ENCODE results near the gene GBA3. TPM values are rescaled to one million over a fixed set of nuclear protein-coding genes. Genes with fewer than 3 reads are reported as not detected.

The GBA3 gene
- 1 to 10 TPM in 1 of 4 donors, not detected in 3; 2.4 TPM for total RNA-seq

GRCh38 chr4:22692736-22693135 is at the start of gene GBA3:
Gene GBA3, plus strand, starts transcription at chr4:22692937.
- intact Hi-C loops (cut with DNase I; ENCODE audit: low total_unique reads): loop anchor here (5.0 to 10.0 kb wide), 2 partner anchors 285 to 908 kb away; no protein-coding TSS in a partner anchor
- H3K36me3 ChIP-seq: no peaks in the 10 kb centered on the region
- DNase-seq: no peak

GRCh38 chr4:22643952-22644351 is 48.8 kb upstream of the GBA3 start:
- H3K4me1 ChIP-seq: no peaks in the 10 kb centered on the region
- H3K9me3 ChIP-seq: no peaks in the 10 kb centered on the region
- H3K4me3 ChIP-seq: no peak overlapping the region
- no peaks in the 10 kb centered on the region for H3K36me3 ChIP-seq
- intact Hi-C loops (cut with DNase I; ENCODE audit: low total_unique reads): no loop called here
- no peak overlapping the region for H3K27ac ChIP-seq
- no peaks in the 10 kb centered on the region for H3K27me3 ChIP-seq
- no peak for TF ChIP-seq CTCF (IDR thresholded peaks at IDR 0.05)
- no peak for TF ChIP-seq POLR2A (IDR thresholded peaks at IDR 0.05)
- DNase-seq: no peak

More at GRCh38 chr4:22692736-22693135, at the start of gene GBA3:
- TF ChIP-seq CTCF (IDR thresholded peaks at IDR 0.05): no peak
- no peak for TF ChIP-seq POLR2A (IDR thresholded peaks at IDR 0.05)
- no peak within 1 kb of the TSS for H3K4me3 ChIP-seq
- no peaks in the 10 kb centered on the region for H3K9me3 ChIP-seq
- no peaks in the 10 kb centered on the region for H3K4me1 ChIP-seq
- H3K27me3 ChIP-seq: no peaks in the 10 kb centered on the region
- H3K27ac ChIP-seq: no peak within 1 kb of the TSS

- Histone ChIP-seq H3K27ac (no peak overlapping the region), H3K4me3 (no peak overlapping the region), H3K36me3 (no peaks in the 10 kb centered on the region), H3K9me3 (no peaks in the 10 kb centered on the region), H3K27me3 (no peaks in the 10 kb centered on the region), H3K4me1 (no peaks in the 10 kb centered on the region)
- TF ChIP-seq POLR2A (IDR thresholded peaks at IDR 0.05) (no peak), CTCF (IDR thresholded peaks at IDR 0.05) (no peak)
- intact Hi-C loops (cut with DNase I; ENCODE audit: low total_unique reads): no loop called here
- DNase-seq: no peak
Observed at GRCh38 chr4:22645481-22646182, 47.1 kb upstream of the GBA3 start.

GRCh38 chr4:22648996-22649395 is 43.7 kb upstream of the GBA3 start:
- Histone ChIP-seq H3K27me3 (no peaks in the 10 kb centered on the region), H3K4me1 (no peaks in the 10 kb centered on the region), H3K4me3 (no peak overlapping the region), H3K9me3 (no peaks in the 10 kb centered on the region), H3K36me3 (no peaks in the 10 kb centered on the region), H3K27ac (no peak overlapping the region)
- TF ChIP-seq CTCF (IDR thresholded peaks at IDR 0.05) (no peak), POLR2A (IDR thresholded peaks at IDR 0.05) (no peak)
- intact Hi-C loops (cut with DNase I; ENCODE audit: low total_unique reads): no loop called here
- DNase-seq: no peak

- Histone ChIP-seq H3K4me3 (no peak overlapping the region), H3K27ac (no peak overlapping the region), H3K36me3 (no peaks in the 10 kb centered on the region), H3K9me3 (no peaks in the 10 kb centered on the region), H3K27me3 (no peaks in the 10 kb centered on the region), H3K4me1 (no peaks in the 10 kb centered on the region)
- intact Hi-C loops (cut with DNase I; ENCODE audit: low total_unique reads): no loop called here
- no peak for TF ChIP-seq POLR2A (IDR thresholded peaks at IDR 0.05)
- no peak for TF ChIP-seq CTCF (IDR thresholded peaks at IDR 0.05)
- no peak for DNase-seq
Observed at GRCh38 chr4:22650771-22651170, 42.0 kb upstream of the GBA3 start.

Data from uterus (tissue), 4 donors.